SK-N-SH (cell line): ENCODE measurements around the gene AFAP1. TPM values are rescaled to one million over a fixed set of nuclear protein-coding genes. Genes with fewer than 3 reads are reported as not detected.

Experiments used
- CTCF ChIA-PET: fragments of 300-600, 350-600 bp; formaldehyde crosslinking; extraction: SDS; loops from one replicate; lab custom pipeline; 2021; lab: Yijun Ruan, JAX
- POLR2A ChIA-PET: fragments of 350-600 bp; sonication (Branson Sonifier 250); formaldehyde crosslinking; extraction: SDS; loops from one replicate; lab custom pipeline; 2020; ENCODE audit warnings: antibody characterized with exemption, inconsistent platforms; lab: Yijun Ruan, JAX
- DNase-seq: peaks from one replicate; pipeline ENCODE4 v3.0.0; 2012
- H2AFZ ChIP-seq: fragments of 200-600 bp; sonication (generic); 2 replicates; pipeline ENCODE4 v1.8.1; 2016; ENCODE audit warnings: antibody characterized with exemption, mild to moderate bottlenecking, low read depth
- H3F3A ChIP-seq: fragments of 200-600 bp; sonication (generic); replicated peaks from 2 replicates; pipeline ENCODE3; 2016; ENCODE audit warnings: antibody characterized with exemption, mild to moderate bottlenecking; ENCODE audit not compliant: insufficient read depth
- H3K27ac ChIP-seq, 2 experiments: fragments of 200-500 bp in 1 of 2; fragments of 200-600 bp in 1 of 2; sonication (Bioruptor generic) in 1 of 2; sonication (generic), shearing (Covaris generic) in 1 of 2; 2 replicates each; pipeline versions ENCODE4 v1.5.1 to v1.6.1; 2014 to 2016; ENCODE audit warnings: low read depth in 2 of 2, inconsistent platforms in 1 of 2, low read length in 1 of 2, mild to moderate bottlenecking in 1 of 2, mixed read lengths in 1 of 2
- H3K27me3 ChIP-seq: fragments of 200-600 bp; sonication (generic), shearing (Covaris generic); 2 replicates; pipeline ENCODE4 v1.6.1; 2016; ENCODE audit warnings: mixed run types; ENCODE audit not compliant: insufficient read depth
- H3K36me3 ChIP-seq, 2 experiments: fragments of 200-500 bp in 1 of 2; fragments of 200-600 bp in 1 of 2; sonication (Bioruptor generic) in 1 of 2; sonication (generic) in 1 of 2; replicated peaks in 1 of 2; 2 replicates each; pipeline versions ENCODE3 to v1.5.1; 2014 to 2016; ENCODE audit warnings: low read length in 1 of 2, mild to moderate bottlenecking in 1 of 2; ENCODE audit not compliant: insufficient read depth in 2 of 2, control insufficient read depth in 1 of 2
- H3K4me1 ChIP-seq, 2 experiments: fragments of 200-500 bp in 1 of 2; fragments of 200-600 bp in 1 of 2; sonication (Bioruptor generic) in 1 of 2; sonication (generic), shearing (Covaris generic) in 1 of 2; 2 replicates each; pipeline versions ENCODE4 v1.5.1 to v1.6.1; 2014 to 2016; ENCODE audit warnings: low read depth in 1 of 2, low read length in 1 of 2, mixed run types in 1 of 2; ENCODE audit not compliant: insufficient read depth in 2 of 2, control insufficient read depth in 1 of 2
- H3K4me2 ChIP-seq: fragments of 200-600 bp; sonication (generic), shearing (Covaris generic); 2 replicates; pipeline ENCODE4 v1.6.1; 2017; ENCODE audit warnings: mixed run types
- H3K4me3 ChIP-seq, 2 experiments: fragments of 200-500 bp in 1 of 2; fragments of 200-600 bp in 1 of 2; sonication (Bioruptor generic) in 1 of 2; sonication (generic), shearing (Covaris generic) in 1 of 2; 2 replicates each; pipeline versions ENCODE4 v1.5.1 to v1.8.1; 2014 to 2016; ENCODE audit warnings: low read depth in 2 of 2, inconsistent platforms in 1 of 2, low read length in 1 of 2, mild to moderate bottlenecking in 1 of 2, mixed read lengths in 1 of 2, moderate library complexity in 1 of 2
- H3K79me2 ChIP-seq: fragments of 200-600 bp; sonication (generic); 2 replicates; pipeline ENCODE4 v1.8.1; 2017; ENCODE audit warnings: mild to moderate bottlenecking; ENCODE audit not compliant: insufficient read depth
- H3K9ac ChIP-seq: fragments of 200-600 bp; sonication (generic); 2 replicates; pipeline ENCODE4 v1.6.1; 2017; ENCODE audit warnings: mixed run types
- H3K9me2 ChIP-seq: fragments of 200-600 bp; sonication (generic); 2 replicates; pipeline ENCODE4 v1.6.1; 2017; ENCODE audit warnings: mixed run types
- H3K9me3 ChIP-seq: fragments of 200-600 bp; sonication (generic); 2 replicates; pipeline ENCODE4 v1.6.1; 2017; ENCODE audit warnings: mixed run types, mild to moderate bottlenecking, moderate library complexity
- H4K20me1 ChIP-seq: fragments of 200-600 bp; sonication (generic); 2 replicates; pipeline ENCODE4 v1.6.1; 2017; ENCODE audit warnings: mild to moderate bottlenecking, mixed run types; ENCODE audit not compliant: insufficient read depth
- ELF1 ChIP-seq: IDR thresholded peaks from 2 replicates; pipeline ENCODE4 v1.4.0; 2012
- FOSL2 ChIP-seq: IDR thresholded peaks from 2 replicates; pipeline ENCODE4 v1.4.0; 2012; ENCODE audit warnings: low read depth, mild to moderate bottlenecking, moderate library complexity, borderline replicate concordance
- FOXJ3 ChIP-seq: sonication (generic); formaldehyde crosslinking; IDR thresholded peaks from 2 replicates; pipeline ENCODE4 v1.5.1; 2020; ENCODE audit warnings: mild to moderate bottlenecking, missing genetic modification reagents
- IRF3 ChIP-seq: fragments of 150-350 bp; IDR thresholded peaks from 2 replicates; pipeline ENCODE4 v1.6.1; 2016; ENCODE audit warnings: mild to moderate bottlenecking, low read depth, low read length
- MEF2A ChIP-seq: IDR thresholded peaks from 2 replicates; pipeline ENCODE4 v1.4.0; 2012; ENCODE audit warnings: low read depth, borderline replicate concordance
- PBX3 ChIP-seq: IDR thresholded peaks from 2 replicates; pipeline ENCODE4; 2012
- RAD21 ChIP-seq: IDR thresholded peaks from 2 replicates; pipeline ENCODE4 v1.6.1; 2012; ENCODE audit warnings: mild to moderate bottlenecking, low read length
- REST ChIP-seq: IDR thresholded peaks from 2 replicates; pipeline ENCODE4 v1.6.1; 2012; ENCODE audit warnings: mild to moderate bottlenecking, low read depth, low read length, moderate library complexity
- RXRA ChIP-seq: IDR thresholded peaks from 2 replicates; pipeline ENCODE4 v1.4.0; 2012; ENCODE audit warnings: low read depth, mild to moderate bottlenecking, borderline replicate concordance
- TCF12 ChIP-seq: IDR thresholded peaks from 2 replicates; pipeline ENCODE4 v1.4.0; 2012
- USF1 ChIP-seq: IDR thresholded peaks from 2 replicates; pipeline ENCODE4 v1.4.0; 2012; ENCODE audit warnings: low read depth, borderline replicate concordance
- WGBS: methylation state at CpG from one replicate; pipeline ENCODE4 v1.1.6; 2017; ENCODE audit warnings: low lambda C conversion rate; 5-methylcytosine and 5-hydroxymethylcytosine counted together
- polyA plus RNA-seq, 3 experiments: library from polyadenylated mRNA; depleted of rRNA; stranded (reverse); fragments of >200 nt; gene quantifications; 2 replicates each; pipeline ENCODE4 v1.2.3, GENCODE V29; 2012

AFAP1 gene
- polyA plus RNA-seq, 1 of the 3 experiments (the other 2 are of a cell fraction): 67.9 TPM

GRCh38 chr4:7745301-7745885 is 194.3 kb downstream of the AFAP1 start:
- peaks cover 0 to 11% of the 10 kb centered on the region in 2 experiments; a peak in 1 of 4 replicates for H3K4me1 ChIP-seq
- no peaks in the 10 kb centered on the region for H3K9me2 ChIP-seq
- no peaks in the 10 kb centered on the region for H3K27me3 ChIP-seq
- no peak overlapping the region for H3K9ac ChIP-seq
- peaks cover 9% of the 10 kb centered on the region for H3F3A ChIP-seq
- DNase-seq: no peak
- no peak overlapping the region for H3K27ac ChIP-seq
- POLR2A ChIA-PET: no interaction called here
- CTCF ChIA-PET: no interaction called here
- H3K9me3 ChIP-seq: no peaks in the 10 kb centered on the region
- no peaks in the 10 kb centered on the region for H3K79me2 ChIP-seq
- peaks cover 0 to 5% of the 10 kb centered on the region in 2 experiments for H3K36me3 ChIP-seq
- no peak overlapping the region for H3K4me2 ChIP-seq
- H2AFZ ChIP-seq: no peak overlapping the region
- H3K4me3 ChIP-seq: no peak overlapping the region
- H4K20me1 ChIP-seq: no peaks in the 10 kb centered on the region
- no peak for TF ChIP-seq RXRA
- no peak for TF ChIP-seq IRF3
- TF ChIP-seq FOXJ3 (CRISPR knock-in tag): no peak
- TF ChIP-seq, all 33 proteins: peak for 0
- WGBS: 82% methylated on average over 14 of the region's 15 CpGs

- Histone ChIP-seq H3K9ac (no peak overlapping the region), H3K9me3 (no peaks in the 10 kb centered on the region), H3K9me2 (no peaks in the 10 kb centered on the region), H3K27ac (no peak overlapping the region; a peak in 1 of 4 replicates), H3K4me3 (no peak overlapping the region), H3F3A (peaks cover under 1% of the 10 kb centered on the region), H3K36me3 (peaks cover 0 to 5% of the 10 kb centered on the region in 2 experiments), H3K27me3 (no peaks in the 10 kb centered on the region), H4K20me1 (no peaks in the 10 kb centered on the region), H3K79me2 (no peaks in the 10 kb centered on the region), H3K4me1 (peaks cover 0 to 11% of the 10 kb centered on the region in 2 experiments; a peak in 1 of 4 replicates), H3K4me2 (no peak overlapping the region), H2AFZ (no peak overlapping the region)
- CTCF ChIA-PET: interaction anchor here (0.7 to 2.8 kb wide), 4 partner anchors 17 to 548 kb away, joined by 3 to 8 read pairs (median 5); no protein-coding TSS in a partner anchor
- POLR2A ChIA-PET: no interaction called here
- DNase-seq: no peak
- TF ChIP-seq FOXJ3 (CRISPR knock-in tag): no peak
- no peak for TF ChIP-seq ELF1
- no peak for TF ChIP-seq TCF12
- no peak for TF ChIP-seq PBX3
- no peak for TF ChIP-seq IRF3
- no peak for TF ChIP-seq REST
- no peak for TF ChIP-seq USF1
- TF ChIP-seq FOSL2: no peak
- no peak for TF ChIP-seq RAD21
- TF ChIP-seq MEF2A: no peak
- 84% methylated on average over 12 of the region's 16 CpGs for WGBS
These were observed 195.4 kb downstream of the AFAP1 start for GRCh38 chr4:7744142-7744804.
